A549 (cell line): ENCODE results near the gene GLIS1. TPM values are rescaled to one million over a fixed set of nuclear protein-coding genes. Genes with fewer than 3 reads are reported as not detected.
A peak's percentile ranks its signal among the peaks of the same experiment; 100 is the strongest.

Experiments used
- ATAC-seq, 2 experiments: fragments of 200-7000 bp in 1 of 2; fragments of >200 bp in 1 of 2; cut with Nextera tagmentation in 1 of 2; cut with Tn5 transposase in 1 of 2; 3 replicates each; pipeline versions ENCODE4 v1.8.0 to v1.9.1; 2018 to 2020; ENCODE audit warnings: mild to moderate bottlenecking in 1 of 2, moderate library complexity in 1 of 2
- CTCF ChIA-PET: fragments of 300-600 bp; sonication (Branson Sonifier 250); formaldehyde crosslinking; extraction: SDS; loops from one replicate; lab custom pipeline; 2021; ENCODE audit warnings: antibody characterized with exemption, inconsistent platforms; lab: Yijun Ruan, JAX
- POLR2A ChIA-PET: fragments of 350-600 bp; formaldehyde crosslinking; extraction: SDS; loops from one replicate; lab custom pipeline; 2021; ENCODE audit warnings: antibody characterized with exemption, inconsistent platforms; lab: Yijun Ruan, JAX
- DNase-seq, 2 experiments: peaks; one replicate each; pipeline versions ENCODE4 v3.0.0 to v3.0.0-alpha.2; 2011 to 2016; ENCODE audit warnings: low read depth in 1 of 2, low spot score in 1 of 2
- FAIRE-seq: peaks from 2 replicates; lab custom pipeline; 2011; peaks lifted over from hg19 to GRCh38; lab: Jason Lieb, UNC
- H3K27ac ChIP-seq, 2 experiments: fragments of >200 bp; sonication (Bioruptor Twin); formaldehyde crosslinking; 3 replicates each; pipeline ENCODE4 v1.5.1; 2016 to 2017
- H3K4me1 ChIP-seq: fragments of >200 bp; sonication (Bioruptor Twin); formaldehyde crosslinking; 3 replicates; pipeline ENCODE4 v1.6.1; 2016
- H3K4me2 ChIP-seq: fragments of >200 bp; sonication (Bioruptor Twin); formaldehyde crosslinking; 3 replicates; pipeline ENCODE4 v1.6.1; 2016
- H3K4me3 ChIP-seq: fragments of >200 bp; sonication (Bioruptor Twin); formaldehyde crosslinking; 3 replicates; pipeline ENCODE4 v1.5.1; 2016
- H3K9me3 ChIP-seq: fragments of >200 bp; sonication (Bioruptor Twin); formaldehyde crosslinking; 3 replicates; pipeline ENCODE4 v1.6.1; 2016
- BCL3 ChIP-seq: fragments of >200 bp; sonication (Bioruptor Twin); formaldehyde crosslinking; IDR thresholded peaks from 3 replicates; pipeline ENCODE4 v1.6.1; 2016
- BHLHE40 ChIP-seq: IDR thresholded peaks from 2 replicates; pipeline ENCODE4 v1.6.1; 2012; ENCODE audit warnings: low read depth, low read length, inconsistent platforms
- CBX2 ChIP-seq: fragments of 200-600 bp; sonication (generic); IDR thresholded peaks from 2 replicates; pipeline ENCODE4 v1.6.1; 2016; ENCODE audit warnings: low read depth, mild to moderate bottlenecking, borderline replicate concordance
- CBX8 ChIP-seq: fragments of 200-600 bp; sonication (generic); IDR thresholded peaks from 2 replicates; pipeline ENCODE4 v1.6.1; 2016
- CEBPB ChIP-seq, 2 experiments: fragments of >200 bp in 1 of 2; sonication (Bioruptor Twin) in 1 of 2; formaldehyde crosslinking in 1 of 2; IDR thresholded peaks; 2 replicates each; pipeline ENCODE4 v1.6.1; 2012 to 2016
- CHD4 ChIP-seq: fragments of 200-600 bp; sonication (generic); IDR thresholded peaks from 2 replicates; pipeline ENCODE4 v1.6.1; 2016; ENCODE audit warnings: antibody characterized with exemption, mild to moderate bottlenecking, borderline replicate concordance
- EHF ChIP-seq: fragments of 250-450 bp; sonication (Bioruptor Pico); IDR thresholded peaks from 2 replicates; pipeline ENCODE4 v1.5.0; 2020; ENCODE audit warnings: mild to moderate bottlenecking
- EHMT2 ChIP-seq: fragments of 200-600 bp; sonication (generic); IDR thresholded peaks from 2 replicates; pipeline ENCODE4 v1.6.1; 2016; ENCODE audit warnings: antibody characterized with exemption, low read depth, mild to moderate bottlenecking, moderate library complexity
- FOSB ChIP-seq: fragments of 250-450 bp; sonication (Bioruptor Pico); IDR thresholded peaks from 2 replicates; pipeline ENCODE4 v1.5.0; 2020; ENCODE audit warnings: mild to moderate bottlenecking, moderate library complexity
- FOSL2 ChIP-seq, 2 experiments: fragments of 450-650 bp in 1 of 2; fragments of >200 bp in 1 of 2; sonication (Bioruptor Twin) in 1 of 2; formaldehyde crosslinking; IDR thresholded peaks; 2 replicates each; pipeline versions ENCODE4 v1.5.0 to v1.6.1; 2016 to 2020; ENCODE audit warnings: mild to moderate bottlenecking in 1 of 2, moderate library complexity in 1 of 2
- GATA3 ChIP-seq: IDR thresholded peaks from 2 replicates; pipeline ENCODE4 v1.6.1; 2012; ENCODE audit warnings: borderline replicate concordance
- HDAC2 ChIP-seq: fragments of 200-600 bp; sonication (generic); IDR thresholded peaks from 2 replicates; pipeline ENCODE4 v1.6.1; 2016
- HEYL ChIP-seq: fragments of 250-450 bp; sonication (Bioruptor Pico); IDR thresholded peaks from 2 replicates; pipeline ENCODE4 v1.8.0; 2021; ENCODE audit warnings: mild to moderate bottlenecking, moderate library complexity
- HOXA7 ChIP-seq: fragments of 250-450 bp; sonication (Bioruptor Pico); IDR thresholded peaks from 2 replicates; pipeline ENCODE4 v1.5.0; 2020; ENCODE audit warnings: mild to moderate bottlenecking, moderate library complexity
- HOXB5 ChIP-seq: fragments of 250-450 bp; sonication (Bioruptor Pico); IDR thresholded peaks from 2 replicates; pipeline ENCODE4 v1.5.0; 2020; ENCODE audit warnings: mild to moderate bottlenecking, moderate library complexity
- KDM5A ChIP-seq: fragments of 200-600 bp; sonication (generic); IDR thresholded peaks from 2 replicates; pipeline ENCODE4 v1.6.1; 2016; ENCODE audit warnings: antibody characterized with exemption, mild to moderate bottlenecking
- NPAS2 ChIP-seq: fragments of 250-450 bp; sonication (Bioruptor Pico); IDR thresholded peaks from 2 replicates; pipeline ENCODE4 v1.8.0; 2022; ENCODE audit warnings: mild to moderate bottlenecking, moderate library complexity, borderline replicate concordance
- PHF8 ChIP-seq: fragments of 200-600 bp; sonication (generic); IDR thresholded peaks from 2 replicates; pipeline ENCODE4 v1.6.1; 2016; ENCODE audit warnings: low read depth, mild to moderate bottlenecking, antibody characterized with exemption, moderate library complexity, borderline replicate concordance
- POLR2A ChIP-seq: IDR thresholded peaks from 2 replicates; pipeline ENCODE4 v1.6.1; 2012; ENCODE audit warnings: mild to moderate bottlenecking, low read length
- POLR2AphosphoS2 ChIP-seq: conservative IDR thresholded peaks from 2 replicates; pipeline ENCODE4 v1.6.1; 2012; ENCODE audit warnings: low read length, improper control_type of control experiment, inconsistent platforms
- RAD21 ChIP-seq, 2 experiments: fragments of >200 bp in 1 of 2; sonication (Bioruptor Twin) in 1 of 2; formaldehyde crosslinking in 1 of 2; IDR thresholded peaks in 1 of 2; conservative IDR thresholded peaks in 1 of 2; 2 replicates in 1 of 2; 3 replicates in 1 of 2; pipeline ENCODE4 v1.6.1; 2012 to 2018; ENCODE audit warnings: inconsistent platforms in 1 of 2
- RARB ChIP-seq: fragments of 250-450 bp; sonication (Bioruptor Pico); IDR thresholded peaks from 2 replicates; pipeline ENCODE4 v1.8.0; 2021; ENCODE audit warnings: mild to moderate bottlenecking, moderate library complexity
- RCOR1 ChIP-seq: fragments of 150-350 bp; IDR thresholded peaks from 2 replicates; pipeline ENCODE4 v1.6.1; 2014; ENCODE audit warnings: antibody characterized with exemption, low read length, low read depth
- RFX5 ChIP-seq: fragments of 450-650 bp; IDR thresholded peaks from 2 replicates; pipeline ENCODE4 v1.7.1; 2014; ENCODE audit warnings: antibody characterized with exemption, mild to moderate bottlenecking, moderate library complexity
- RNF2 ChIP-seq: fragments of 200-600 bp; sonication (generic); IDR thresholded peaks from 2 replicates; pipeline ENCODE4 v1.6.1; 2016; ENCODE audit warnings: low read depth, mild to moderate bottlenecking, antibody characterized with exemption, moderate library complexity, borderline replicate concordance
- SREBF2 ChIP-seq: fragments of 450-650 bp; IDR thresholded peaks from 2 replicates; pipeline ENCODE4 v1.6.1; 2014; ENCODE audit warnings: mild to moderate bottlenecking, moderate library complexity
- TFCP2L1 ChIP-seq: fragments of 250-450 bp; sonication (Bioruptor Pico); IDR thresholded peaks from 2 replicates; pipeline ENCODE4 v1.5.0; 2021; ENCODE audit warnings: mild to moderate bottlenecking
- TP53 ChIP-seq: fragments of 250-450 bp; sonication (Bioruptor Pico); IDR thresholded peaks from 2 replicates; pipeline ENCODE4 v1.5.0; 2021; ENCODE audit warnings: mild to moderate bottlenecking, moderate library complexity
- ZC3H11A ChIP-seq: fragments of 450-650 bp; IDR thresholded peaks from 2 replicates; pipeline ENCODE4 v1.6.1; 2014; ENCODE audit warnings: antibody characterized with exemption, mild to moderate bottlenecking
- ZFP36 ChIP-seq: fragments of 450-650 bp; IDR thresholded peaks from 2 replicates; pipeline ENCODE4 v1.6.1; 2014; ENCODE audit warnings: borderline replicate concordance; ENCODE audit not compliant: partially characterized antibody
- ZSCAN20 ChIP-seq: fragments of 250-450 bp; sonication (Bioruptor Pico); IDR thresholded peaks from 2 replicates; pipeline ENCODE4 v1.8.0; 2022; ENCODE audit warnings: mild to moderate bottlenecking, moderate library complexity
- WGBS: methylation state at CpG from one replicate; pipeline ENCODE4 v1.1.6; 2017; ENCODE audit errors: missing lambda C conversion rate; 5-methylcytosine and 5-hydroxymethylcytosine counted together
- polyA plus RNA-seq, 4 experiments: library from polyadenylated mRNA; depleted of rRNA in 3 of 4; stranded (reverse); fragments of >200 nt; fragmentation: RNase III in 1 of 4; extraction: RNeasy Plus Mini Kit Qiagen cat#74134 plus additional on column Dnase treatment in 1 of 4; gene quantifications; 2 replicates in 3 of 4; 3 replicates in 1 of 4; pipeline ENCODE4 v1.2.3, GENCODE V29; 2011 to 2017
- TF ChIP-seq, protein P1 (sequence below): IDR thresholded peaks from 2 replicates; pipeline ENCODE4 v1.6.1; 2012
- TF ChIP-seq, protein P2 (sequence below): IDR thresholded peaks from 2 replicates; pipeline ENCODE4 v1.6.1; 2012

The GLIS1 gene
- polyA plus RNA-seq, 2 of the 4 experiments (the other 2 are of a cell fraction) = 0.04 TPM; not detected in 1

DNA sequence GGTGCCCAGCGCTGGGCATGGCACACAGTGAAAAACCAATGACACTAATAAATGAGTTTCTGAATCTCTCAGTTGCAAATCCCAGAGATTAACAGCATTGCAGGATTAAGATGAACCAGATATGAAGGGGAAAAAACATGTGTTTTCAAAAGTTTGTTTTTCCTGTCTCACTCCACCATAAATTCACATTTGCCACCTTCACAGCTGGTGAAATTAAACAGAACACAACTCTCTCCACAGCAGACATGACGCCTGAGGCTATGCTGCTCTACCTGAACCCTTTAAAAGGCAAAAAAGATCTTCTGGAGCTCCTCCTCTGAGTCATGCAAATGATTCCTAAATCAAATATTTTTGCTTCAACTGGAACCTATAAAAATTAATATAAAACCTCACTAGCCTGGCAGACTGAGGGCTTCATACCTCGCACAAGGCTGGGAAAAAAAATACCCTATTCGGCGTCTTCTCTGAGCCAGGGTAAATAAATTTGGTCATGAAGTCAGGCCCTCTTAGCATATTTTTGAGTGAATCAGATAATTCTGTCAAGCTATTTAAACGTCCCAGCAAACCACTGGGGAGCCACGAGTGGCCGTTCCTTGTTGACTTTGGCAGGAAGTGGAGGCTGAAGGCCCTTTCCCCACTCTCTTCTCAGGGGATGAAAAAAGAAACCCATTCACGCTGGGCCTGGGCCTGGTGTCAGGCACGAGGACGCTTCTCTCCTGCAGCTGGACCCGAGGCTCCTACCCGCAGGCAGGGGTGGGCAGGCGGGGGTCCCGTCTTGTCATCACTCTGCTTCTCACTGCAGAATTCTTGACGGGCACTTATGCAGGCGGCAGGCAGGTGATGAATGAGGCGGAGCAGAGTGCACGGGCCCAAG, 226.8 kb downstream of the GLIS1 start:
- DNase-seq = no peak
- Histone ChIP-seq H3K4me2 (0 out of 3 replicates have a peak overlapping the region, but pooled peaks have one; percentile 17), H3K4me1 (peaks cover 11% of the 10 kb centered on the region; the same call in 2 of the 3 replicates), H3K27ac (0 out of 6 replicates have a peak overlapping the region, but pooled peaks of 1 of the 2 experiments have one; percentile 39), H3K4me3 (no peak overlapping the region), H3K9me3 (no peaks in the 10 kb centered on the region)
- TF ChIP-seq TP53 (CRISPR knock-in tag) = no peak
- TF ChIP-seq ZC3H11A = no peak
- TF ChIP-seq RCOR1 = no peak
- TF ChIP-seq RARB (CRISPR knock-in tag) = no peak
- no peak for TF ChIP-seq GATA3
- no peak for TF ChIP-seq CEBPB (IDR thresholded peaks at IDR 0.05)
- TF ChIP-seq, protein P1, sequence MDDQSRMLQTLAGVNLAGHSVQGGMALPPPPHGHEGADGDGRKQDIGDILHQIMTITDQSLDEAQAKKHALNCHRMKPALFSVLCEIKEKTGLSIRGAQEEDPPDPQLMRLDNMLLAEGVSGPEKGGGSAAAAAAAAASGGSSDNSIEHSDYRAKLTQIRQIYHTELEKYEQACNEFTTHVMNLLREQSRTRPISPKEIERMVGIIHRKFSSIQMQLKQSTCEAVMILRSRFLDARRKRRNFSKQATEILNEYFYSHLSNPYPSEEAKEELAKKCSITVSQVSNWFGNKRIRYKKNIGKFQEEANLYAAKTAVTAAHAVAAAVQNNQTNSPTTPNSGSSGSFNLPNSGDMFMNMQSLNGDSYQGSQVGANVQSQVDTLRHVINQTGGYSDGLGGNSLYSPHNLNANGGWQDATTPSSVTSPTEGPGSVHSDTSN = no peak
- no peak for TF ChIP-seq ZFP36
- TF ChIP-seq CHD4 = no peak
- TF ChIP-seq CBX2 = no peak
- TF ChIP-seq TFCP2L1 (CRISPR knock-in tag) = no peak
- TF ChIP-seq HDAC2 = no peak
- no peak for TF ChIP-seq RNF2
- POLR2A ChIA-PET = no interaction called here
- CTCF ChIA-PET = interaction anchor here (0.9 kb wide), 1 partner anchor 26 kb away, joined by 5 read pairs; no protein-coding TSS in a partner anchor
- 70% methylated on average over 14 of the region's 19 CpGs for WGBS
- no peak for FAIRE-seq
- no peak for ATAC-seq

GRCh38 chr1:53511323-53511932, 227.5 kb downstream of the GLIS1 start:
- no peak for FAIRE-seq
- H3K27ac ChIP-seq = 0 out of 6 replicates have a peak overlapping the region, but pooled peaks of 1 of the 2 experiments have one; percentile 28
- ChIA-PET CTCF (no interaction called here), POLR2A (no interaction called here)
- peaks cover 11% of the 10 kb centered on the region; the same call in 2 of the 3 replicates for H3K4me1 ChIP-seq
- TF ChIP-seq FOSL2 (IDR thresholded peaks at IDR 0.05) (no peak), FOSL2 (CRISPR knock-in tag; IDR thresholded peaks at IDR 0.05) (no peak), PHF8 (no peak), HOXB5 (CRISPR knock-in tag) (no peak), HEYL (CRISPR knock-in tag) (no peak), FOSB (CRISPR knock-in tag) (no peak), RAD21 (conservative IDR thresholded peaks at IDR 0.05 in 1 of 2, IDR thresholded peaks at IDR 0.05 in 1 of 2) (no peak)
- TF ChIP-seq, protein P2, sequence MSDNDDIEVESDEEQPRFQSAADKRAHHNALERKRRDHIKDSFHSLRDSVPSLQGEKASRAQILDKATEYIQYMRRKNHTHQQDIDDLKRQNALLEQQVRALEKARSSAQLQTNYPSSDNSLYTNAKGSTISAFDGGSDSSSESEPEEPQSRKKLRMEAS = no peak
- TF ChIP-seq, all 56 proteins: peak for 0
- no peak for DNase-seq
- ATAC-seq = no peak
- H3K9me3 ChIP-seq = no peaks in the 10 kb centered on the region
- no peak overlapping the region for H3K4me3 ChIP-seq
- H3K4me2 ChIP-seq = no peak overlapping the region
- WGBS = 74% methylated on average over 12 of the region's 13 CpGs

- 40% methylated on average over 1 of the region's 7 CpGs for WGBS
- H3K4me2 ChIP-seq = no peak overlapping the region
- ChIA-PET CTCF (interaction anchor here (1.1 kb wide), 1 partner anchor 8 kb away, joined by 4 read pairs; no protein-coding TSS in a partner anchor), POLR2A (no interaction called here)
- no peak for FAIRE-seq
- H3K9me3 ChIP-seq = no peaks in the 10 kb centered on the region
- H3K4me3 ChIP-seq = no peak overlapping the region
- H3K4me1 ChIP-seq = peaks cover 11% of the 10 kb centered on the region; the same call in 2 of the 3 replicates
- no peak overlapping the region for H3K27ac ChIP-seq
- no peak for ATAC-seq
- no peak for DNase-seq
- TF ChIP-seq NPAS2 (CRISPR knock-in tag) (no peak), BHLHE40 (no peak), POLR2AphosphoS2 (no peak), SREBF2 (no peak), PHF8 (no peak), HOXA7 (CRISPR knock-in tag) (no peak), EHF (CRISPR knock-in tag) (no peak), KDM5A (no peak), BCL3 (no peak), POLR2A (no peak), RFX5 (no peak), TP53 (CRISPR knock-in tag) (no peak), CBX8 (no peak), ZSCAN20 (no peak), HDAC2 (no peak), RARB (CRISPR knock-in tag) (no peak), RNF2 (no peak), EHMT2 (no peak)
Observed at GRCh38 chr1:53510215-53510614, 228.7 kb downstream of the GLIS1 start.
